Measurements from ENCODE around the gene PAK6. TPM values are rescaled to one million over a fixed set of nuclear protein-coding genes. Genes with fewer than 3 reads are reported as not detected.

Gene PAK6
- 1 to 10 TPM in 3 of 12 donors, under 1 TPM in 7, not detected in 2; 0.15 to 8.2 (median 0.51) TPM for polyA plus RNA-seq (ENCODE audit: insufficient read length in 12 of 12)
- long read RNA-seq, donor 1, partial matches to known transcripts, result 0 of 1 reads
- long read RNA-seq, donor 1, other reads (novel, unspliced or antisense), result 0 of 1 reads
- long read RNA-seq, donor 2, result 0 reads
- long read RNA-seq, donor 3, result 0 reads
- long read RNA-seq, donor 4, result 0 reads
- long read RNA-seq, donor 5, result 0 reads
- long read RNA-seq, donor 6, result 0 reads
- long read RNA-seq, donor 7, result 0 reads
- long read RNA-seq, donor 8, result 0 reads
- long read RNA-seq, donor 9, result 0 reads
- long read RNA-seq, donor 10, result 0 reads
- long read RNA-seq, donor 11, result 0 reads

DNA sequence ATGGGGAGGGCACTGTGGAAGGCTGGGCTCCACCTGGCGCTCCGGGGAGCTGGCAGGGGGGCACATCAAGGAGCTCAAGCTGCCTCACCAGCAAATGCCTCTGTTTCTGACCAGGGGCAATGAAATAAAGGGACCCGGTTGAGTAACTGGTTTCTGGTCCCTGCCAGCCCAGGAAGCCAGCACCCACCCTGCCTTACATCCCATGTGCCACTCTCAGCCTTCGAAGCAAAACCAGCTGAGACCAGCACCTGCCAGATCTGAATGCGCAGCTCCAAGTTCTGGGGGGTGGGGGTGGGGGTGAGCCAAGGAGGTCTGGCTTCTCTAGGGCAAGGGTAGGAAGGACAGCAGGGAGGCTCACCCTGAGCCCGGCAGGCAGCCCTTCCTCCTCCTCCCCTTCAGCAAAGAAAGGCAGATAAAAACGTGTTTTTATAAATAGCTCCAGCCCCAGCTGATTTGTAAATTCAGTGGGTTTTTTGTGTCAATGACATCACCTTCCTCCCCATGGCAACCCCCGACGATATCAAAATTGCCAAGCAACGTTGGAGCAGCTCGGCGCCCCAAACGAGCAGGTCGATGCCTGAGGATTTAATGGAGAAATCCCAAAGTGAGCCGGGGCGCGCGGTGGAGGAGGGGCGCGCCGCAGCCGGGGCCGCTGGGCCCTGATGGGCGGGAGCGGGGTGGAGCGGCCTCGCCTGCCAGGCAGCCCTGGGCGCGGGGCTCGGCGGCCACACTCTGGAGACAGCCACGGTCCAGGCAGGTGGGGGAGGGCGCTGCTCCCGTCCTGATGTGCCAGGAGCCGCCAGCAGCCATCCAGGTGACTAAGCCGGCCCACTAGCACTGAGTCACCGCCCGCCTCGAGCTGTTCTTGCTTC is at the start of gene PAK6:
PAK6 (plus strand) TSS at position 532 of the 872 bp plus-strand sequence. CDS start 25,723 bp downstream, outside the sequence.
- DNase-seq, result no peak

DNA sequence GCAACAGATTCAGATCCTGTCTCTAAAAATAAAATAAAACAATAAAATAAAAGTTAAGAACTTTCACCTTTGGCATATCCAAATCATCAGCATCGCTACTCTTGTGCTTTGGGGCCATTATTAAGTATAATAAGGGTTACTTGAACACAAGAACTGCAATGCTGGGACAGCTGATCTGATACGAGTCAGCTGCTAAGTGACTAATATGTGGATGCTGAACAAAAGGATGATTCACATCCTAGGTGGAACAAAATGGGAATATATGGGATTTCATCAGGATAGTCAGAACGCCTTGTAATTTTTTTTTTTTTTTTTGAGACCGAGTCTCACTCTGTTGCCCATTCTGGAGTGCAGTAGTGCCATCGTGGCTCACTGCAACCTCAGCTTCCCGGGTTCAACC is 48.3 kb upstream of the PAK6 start:
- DNase-seq, result no peak

DNA sequence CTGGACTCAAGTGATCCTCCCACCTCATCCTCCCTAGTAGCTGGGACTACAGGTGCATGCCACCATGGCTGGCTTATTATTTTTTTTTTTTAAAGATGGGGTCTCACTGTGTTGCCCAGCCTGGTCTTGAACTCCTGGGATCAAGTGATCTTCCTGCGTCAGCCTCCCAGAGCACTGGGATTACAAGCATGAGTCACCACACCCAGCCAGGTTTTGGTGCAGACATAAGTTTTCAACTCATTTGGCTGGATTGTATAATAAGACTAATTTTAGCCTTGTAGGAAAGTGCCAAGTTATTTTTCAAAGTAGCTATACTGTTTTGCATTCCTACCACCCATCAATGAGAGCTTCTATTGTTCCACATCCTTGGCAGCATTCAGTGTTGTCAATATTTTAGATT is 45.9 kb upstream of the PAK6 start:
- no peak for DNase-seq

- no peak for DNase-seq
These were observed 41.4 kb upstream of the PAK6 start for GRCh38 chr15:40197434-40197833.

GRCh38 chr15:40198355-40199085 is 40.3 kb upstream of the PAK6 start:
- no peak for DNase-seq

- DNase-seq, result no peak
These were observed 34.8 kb upstream of the PAK6 start for GRCh38 chr15:40204100-40204499.

DNA sequence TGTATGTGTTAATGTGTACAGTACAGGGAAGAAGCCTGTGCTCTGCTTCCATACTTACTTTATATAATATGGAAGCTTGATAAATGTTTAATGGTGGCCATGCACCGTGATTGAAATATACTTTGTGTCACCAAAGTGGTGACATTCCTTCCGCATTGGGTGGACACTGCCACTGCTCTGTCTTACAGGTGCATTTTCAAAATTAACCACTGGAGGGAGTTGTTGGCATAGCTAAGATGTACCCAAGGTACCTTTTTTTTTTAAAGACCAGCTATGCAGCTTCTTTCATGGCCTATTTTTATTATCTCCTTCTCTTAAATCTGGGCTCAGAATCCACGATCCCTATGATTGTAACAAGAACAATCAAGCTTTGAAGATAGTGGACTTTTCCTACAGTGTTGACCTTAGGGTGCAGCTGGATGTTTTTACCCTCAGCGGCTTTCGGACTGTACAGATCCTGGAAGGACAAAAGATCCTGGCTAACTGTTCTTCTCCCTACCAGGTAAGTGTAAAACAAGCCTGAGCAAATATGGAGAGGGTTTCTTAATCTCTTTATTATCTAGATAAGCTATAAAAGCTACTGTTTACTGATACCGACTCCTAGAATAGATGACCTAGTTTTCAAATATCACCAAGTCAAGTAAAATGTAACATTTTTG is 21.6 kb upstream of the PAK6 start:
- DNase-seq, result peak; percentile 79

DNA sequence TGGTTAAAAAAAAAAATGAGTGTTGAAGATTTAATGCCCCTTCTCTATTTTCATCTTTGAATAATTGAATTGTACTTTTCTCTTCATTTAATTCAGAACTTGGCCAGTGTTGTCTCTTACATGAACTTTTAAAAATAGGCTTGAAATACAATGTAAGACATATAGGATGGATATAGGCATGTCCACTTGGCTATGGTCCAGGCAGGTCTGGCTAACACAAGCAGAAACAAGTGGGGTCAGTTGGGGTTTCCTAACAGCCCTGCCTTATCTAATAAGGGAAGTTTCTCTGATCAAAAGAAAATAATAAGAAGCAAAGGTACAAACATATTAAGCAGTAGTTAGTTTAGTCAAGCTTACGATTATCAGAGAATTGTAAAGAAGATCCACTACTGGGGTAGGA is 19.1 kb upstream of the PAK6 start:
- no peak for DNase-seq

GRCh38 chr15:40222131-40222530 is 16.7 kb upstream of the PAK6 start:
- no peak for DNase-seq

DNA sequence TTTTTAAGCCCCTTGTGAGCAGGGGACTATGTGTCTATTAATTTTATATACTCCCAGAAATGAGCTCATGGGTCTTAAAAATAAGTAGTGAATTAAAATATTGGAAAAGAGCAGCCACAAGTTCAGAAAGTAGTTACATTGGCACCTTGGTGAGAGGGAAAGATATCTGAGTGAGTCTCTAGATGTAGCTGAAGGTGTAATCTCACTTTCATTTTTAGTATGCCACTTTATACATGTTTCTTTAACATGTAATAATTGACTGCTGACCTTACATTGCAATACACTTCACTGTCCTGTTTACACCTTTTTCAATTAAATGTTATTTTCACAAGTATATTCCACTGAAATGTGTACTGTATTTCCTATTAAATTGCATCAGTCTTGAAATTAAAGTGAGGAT is 12.1 kb upstream of the PAK6 start:
- no peak for DNase-seq

GRCh38 chr15:40229316-40229715 is 9.5 kb upstream of the PAK6 start:
- no peak for DNase-seq

DNA sequence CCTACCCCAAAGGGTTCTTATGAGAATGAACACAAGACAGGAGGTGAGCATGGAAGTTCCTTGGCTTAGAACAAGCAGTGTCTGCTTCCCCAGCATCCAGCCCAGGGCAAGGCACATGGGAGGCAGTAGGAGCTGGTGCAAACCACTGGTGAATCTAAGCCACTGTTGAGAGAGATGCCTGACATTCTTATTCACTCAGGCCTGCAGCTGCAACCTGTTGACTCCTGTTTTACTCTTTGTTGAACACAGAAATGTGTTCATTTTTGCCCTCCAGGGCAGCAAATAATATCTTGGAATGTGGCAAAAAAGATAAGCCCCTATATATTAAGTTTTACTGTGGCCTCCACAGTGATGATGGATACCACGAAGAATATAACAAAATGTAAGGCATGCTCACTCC is 8.9 kb upstream of the PAK6 start:
- DNase-seq, result no peak

DNA sequence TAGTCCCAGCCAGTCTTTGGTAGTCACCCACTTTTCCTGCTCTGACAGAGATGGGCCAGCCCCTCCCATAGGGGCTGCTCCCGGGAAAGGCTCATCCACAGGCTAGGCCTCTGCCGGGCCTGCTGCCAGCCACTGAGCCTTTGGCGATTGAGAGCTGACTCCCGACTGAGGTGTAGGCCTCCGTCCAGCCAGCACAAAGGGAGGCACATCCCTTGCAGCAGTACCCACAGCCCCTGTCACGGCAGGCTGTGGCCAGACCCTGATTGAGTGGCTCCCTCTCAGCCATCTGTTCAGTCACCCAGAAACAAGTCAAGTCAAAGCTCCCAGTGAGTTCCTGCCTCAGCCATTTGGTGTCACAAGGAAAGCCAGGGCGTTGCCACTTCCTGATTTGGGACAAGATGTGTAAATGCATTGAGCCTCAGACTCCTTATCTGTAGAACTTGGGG is 6.2 kb upstream of the PAK6 start:
- no peak for DNase-seq

DNA sequence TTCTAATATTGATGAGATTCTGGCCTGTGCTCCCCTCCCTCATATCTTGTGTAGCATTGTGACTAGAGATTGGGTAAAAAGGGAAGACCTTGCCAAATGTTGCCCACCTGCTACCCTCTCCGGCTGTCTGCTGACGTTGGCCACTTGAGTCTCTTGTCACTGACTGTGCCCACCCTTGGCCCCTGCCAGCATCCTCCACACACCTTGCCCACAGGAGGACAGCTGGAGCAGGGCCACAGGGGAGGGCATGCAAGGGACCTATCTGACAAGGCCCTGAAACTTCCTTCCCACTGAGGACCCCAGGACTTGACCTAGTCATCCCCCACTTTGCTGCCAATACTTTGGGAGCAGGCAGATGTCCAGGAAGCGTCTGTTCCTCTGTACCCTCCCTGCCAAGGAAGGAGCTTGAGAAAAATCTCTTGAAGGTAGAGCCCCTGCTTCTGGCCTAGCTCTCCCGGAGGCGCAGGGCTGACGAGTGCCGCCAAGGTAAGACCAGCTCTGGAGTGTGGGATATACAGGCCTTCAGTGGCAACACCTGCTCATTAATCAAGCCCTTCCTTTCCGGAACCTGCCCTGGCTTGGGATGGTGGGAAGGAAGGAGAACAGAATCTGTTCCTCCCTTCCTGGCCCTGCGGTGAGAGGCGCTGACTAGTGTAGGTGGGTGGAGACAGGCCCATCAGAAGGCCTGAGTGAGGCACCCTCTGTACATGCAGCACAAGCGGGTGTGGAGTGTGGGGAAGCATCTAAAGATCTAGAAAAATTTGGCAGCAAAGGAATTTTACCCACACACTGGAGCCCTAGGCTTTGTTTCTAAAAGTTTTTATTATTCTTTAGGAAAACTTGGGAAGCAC is 4.9 kb upstream of the PAK6 start:
- DNase-seq, result no peak

- DNase-seq, result no peak
These were observed 4.1 kb upstream of the PAK6 start for GRCh38 chr15:40234783-40235182.

- no peak for DNase-seq
These were observed 3.5 kb upstream of the PAK6 start for GRCh38 chr15:40235201-40235885.

GRCh38 chr15:40239404-40239692 is 485 bp downstream of the PAK6 start:
- DNase-seq, result no peak

- no peak for DNase-seq
These were observed 1.1 kb downstream of the PAK6 start for GRCh38 chr15:40239693-40240618.

- no peak for DNase-seq
These were observed 1.9 kb downstream of the PAK6 start for GRCh38 chr15:40240619-40241221.

Data from muscle of arm (tissue), 14 donors.